Stimulated activated effector memory CD8-positive, alpha-beta T cell treated with anti-CD3 and anti-CD28 coated beads, Interleukin-12 subunit alpha, Interleukin-12 subunit beta, amount 100 ng/mL, for 72 hours (primary cell): ENCODE results near the gene MALSU1.
"Not testable (repeated sequence)": the region's sequence is repeated elsewhere in the genome, so short reads cannot be mapped to it uniquely, and the experiment has no call there.

Experiments used
- ATAC-seq: fragments of 150-1000 bp; cut with Tn5 transposase; 2 replicates; pipeline ENCODE4 v1.10.0; 2021
- DNase-seq, 2 donors: peaks; one replicate each; pipeline ENCODE4 v3.0.0; 2021 to 2022; ENCODE audit warnings: low spot score in 2 of 2
- H3K27ac Mint-ChIP-seq: one replicate; pipeline ENCODE4 v1.8.0; 2022; ENCODE audit warnings: mild to moderate bottlenecking, mixed read lengths
- H3K36me3 Mint-ChIP-seq: one replicate; pipeline ENCODE4 v1.8.0; 2022; ENCODE audit warnings: mild to moderate bottlenecking, mixed read lengths
- H3K4me1 Mint-ChIP-seq: one replicate; pipeline ENCODE4 v1.8.0; 2022; ENCODE audit warnings: mixed read lengths
- H3K4me3 Mint-ChIP-seq: one replicate; pipeline ENCODE4 v1.8.0; 2022; ENCODE audit warnings: mild to moderate bottlenecking, mixed read lengths
- H3K9me3 Mint-ChIP-seq: one replicate; pipeline ENCODE4 v1.8.0; 2022; ENCODE audit warnings: mixed read lengths

The MALSU1 gene

DNA sequence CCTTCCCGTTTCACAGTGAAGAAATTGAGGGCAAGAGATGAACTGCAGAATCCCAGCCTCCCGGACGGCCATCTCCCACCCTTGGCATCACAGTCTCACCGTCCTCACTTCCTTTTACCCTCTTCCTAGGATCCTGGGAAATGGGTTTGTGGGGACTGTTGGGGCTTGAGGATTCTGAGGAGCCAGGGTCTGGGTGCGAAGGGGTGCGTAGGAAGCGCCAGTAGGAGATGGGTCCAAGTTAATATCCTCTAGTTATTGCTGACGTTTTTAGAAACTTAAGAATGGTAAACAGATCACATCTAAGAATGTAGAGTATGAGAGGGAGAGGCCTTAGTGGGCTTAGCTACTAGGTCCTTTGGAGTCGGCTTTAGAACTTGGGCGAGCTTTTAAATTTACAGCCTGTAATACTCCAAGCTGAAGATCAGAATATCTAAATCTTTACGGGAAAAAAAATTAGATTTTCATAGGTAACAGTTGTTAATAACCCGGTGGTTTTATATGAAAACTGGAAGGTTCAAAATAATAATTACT is 696 bp downstream of the MALSU1 start:
- DNase-seq, result no peak
- ATAC-seq, result no peak
- peaks cover 50% of the 10 kb centered on the region for H3K4me1 Mint-ChIP-seq

DNA sequence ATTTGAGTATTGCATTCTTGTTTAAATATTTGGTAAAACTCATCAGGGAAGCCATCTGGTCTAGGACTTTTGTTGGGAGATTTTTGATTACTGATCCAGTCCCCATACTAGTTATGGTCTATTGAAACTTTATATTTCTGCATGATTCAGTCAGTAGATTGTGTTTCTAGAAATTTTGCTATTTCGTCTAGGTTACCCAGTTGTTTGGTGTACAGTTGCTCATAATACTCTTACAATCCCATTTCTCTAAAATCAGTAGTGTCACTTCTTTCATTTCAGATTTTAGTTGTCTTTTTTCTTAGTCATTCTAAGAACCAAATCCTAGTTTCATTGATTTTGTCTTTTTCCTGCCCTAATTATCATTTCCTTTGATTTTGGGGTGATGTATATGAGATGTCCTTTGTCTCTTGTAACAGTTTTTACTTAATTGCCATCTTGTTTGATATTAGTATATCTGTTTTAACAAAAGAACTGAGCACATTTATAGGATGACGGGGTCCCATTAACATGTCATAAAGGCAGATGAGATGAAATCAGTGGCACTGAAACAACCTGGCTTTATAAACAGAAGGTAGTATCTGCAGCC is 7.9 kb downstream of the MALSU1 start:
- ATAC-seq (peak; percentile 77), DNase-seq (no peak)
- Mint-ChIP-seq H3K27ac (peak overlapping the region; percentile 43), H3K4me3 (no peak overlapping the region), H3K4me1 (peaks cover 46% of the 10 kb centered on the region), H3K36me3 (peaks cover 90% of the 10 kb centered on the region), H3K9me3 (no peaks in the 10 kb centered on the region)

More for the DNA sequence above, 696 bp downstream of the MALSU1 start:
- Mint-ChIP-seq H3K36me3 (peaks cover 47% of the 10 kb centered on the region), H3K9me3 (peaks cover 4% of the 10 kb centered on the region), H3K4me3 (peak overlapping the region; percentile 84), H3K27ac (peak overlapping the region; percentile 95)

DNA sequence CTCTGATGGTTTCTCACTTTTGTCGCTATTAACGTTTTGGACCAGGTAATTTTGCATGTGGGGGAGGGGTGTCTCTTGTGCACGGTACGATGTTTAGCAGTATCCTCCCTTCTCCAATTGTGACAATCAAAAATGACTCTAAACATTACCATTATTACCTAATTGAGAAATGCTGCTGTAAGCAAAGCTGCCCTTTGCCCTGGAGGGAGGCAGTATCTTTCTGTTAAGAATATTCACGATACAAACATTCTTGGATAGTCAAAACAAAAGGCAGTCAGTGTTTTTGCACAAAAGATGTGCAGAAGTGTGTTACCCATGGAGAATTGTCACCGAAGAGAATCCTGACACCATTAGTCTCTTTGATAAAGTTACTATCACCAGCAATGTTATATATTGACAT is 9.6 kb downstream of the MALSU1 start:
- Mint-ChIP-seq H3K36me3 (peaks cover 73% of the 10 kb centered on the region), H3K4me3 (no peak overlapping the region), H3K27ac (no peak overlapping the region), H3K9me3 (no peaks in the 10 kb centered on the region), H3K4me1 (peaks cover 33% of the 10 kb centered on the region)
- no peak for DNase-seq
- no peak for ATAC-seq

DNA sequence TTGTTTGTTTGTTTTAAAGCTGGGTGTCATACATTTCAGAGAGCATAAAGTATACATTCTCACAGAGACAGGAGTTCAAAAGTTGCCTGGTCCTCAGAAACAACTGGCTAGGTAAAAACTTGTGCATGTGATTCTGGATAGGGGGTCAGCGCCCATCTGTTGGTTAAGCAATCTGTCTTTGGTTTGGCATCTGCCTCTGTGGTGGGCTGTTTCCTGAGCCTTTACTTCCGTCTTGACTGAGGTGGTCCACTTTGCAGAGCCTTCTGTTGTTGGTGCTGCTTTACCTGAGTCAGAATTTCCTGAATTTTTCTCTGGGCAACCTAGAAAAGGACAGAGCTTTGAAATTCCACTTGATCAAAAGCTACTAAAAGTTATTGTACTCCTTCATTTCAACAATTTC is 13.0 kb downstream of the MALSU1 start:
- not testable (repeated sequence) for DNase-seq
- H3K36me3 Mint-ChIP-seq, result peaks cover 44% of the 10 kb centered on the region

DNA sequence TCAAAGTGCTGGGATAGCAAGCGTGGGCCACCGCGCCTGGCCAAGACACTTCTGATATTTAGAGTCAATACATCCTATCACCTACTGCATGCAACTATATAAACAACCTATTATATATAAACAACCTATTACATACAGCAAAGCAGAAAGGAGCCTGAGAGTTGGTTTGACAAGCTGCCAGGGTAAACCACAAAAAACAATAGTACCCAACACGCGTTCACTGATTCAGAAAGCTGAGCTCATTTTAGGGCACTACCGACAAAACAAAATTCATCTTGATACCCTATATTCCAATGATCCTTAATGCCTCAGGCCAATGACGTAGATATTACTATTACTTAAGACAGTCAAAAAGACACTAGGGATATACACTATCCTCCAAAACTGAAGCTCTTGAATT is 16.2 kb downstream of the MALSU1 start:
- H3K4me3 Mint-ChIP-seq, result no peak overlapping the region
- H3K4me1 Mint-ChIP-seq, result no peaks in the 10 kb centered on the region
- no peaks in the 10 kb centered on the region for H3K9me3 Mint-ChIP-seq
- H3K36me3 Mint-ChIP-seq, result peaks cover 11% of the 10 kb centered on the region
- no peak for DNase-seq
- no peak for ATAC-seq
- H3K27ac Mint-ChIP-seq, result no peak overlapping the region

More for the DNA sequence above, 13.0 kb downstream of the MALSU1 start:
- H3K4me3 Mint-ChIP-seq, H3K9me3 Mint-ChIP-seq, ATAC-seq, H3K27ac Mint-ChIP-seq: not testable (repeated sequence)
- H3K4me1 Mint-ChIP-seq, result peaks cover 12% of the 10 kb centered on the region

DNA sequence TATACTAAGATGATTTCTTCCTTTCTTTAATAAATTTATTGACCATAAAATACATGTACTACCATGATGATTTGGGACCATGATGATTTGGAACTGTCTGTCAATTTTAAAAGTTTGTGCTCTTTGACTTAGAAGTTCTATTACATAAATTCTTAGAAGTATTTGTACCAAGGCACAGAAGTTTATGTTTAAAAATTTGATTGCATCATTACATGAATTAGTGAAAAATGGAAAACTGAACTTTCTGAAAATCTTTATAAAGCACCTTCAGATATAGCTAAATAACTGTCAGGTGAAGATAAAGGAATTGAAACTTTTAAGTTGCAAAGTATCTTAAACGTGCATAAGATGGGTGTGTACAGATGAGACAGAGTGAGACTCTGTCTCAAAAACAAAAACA is 32.0 kb downstream of the MALSU1 start:
- DNase-seq (no peak), ATAC-seq (no peak)
- H3K27ac Mint-ChIP-seq, result no peak overlapping the region
- H3K4me3 Mint-ChIP-seq, result no peak overlapping the region
- H3K9me3 Mint-ChIP-seq, result no peaks in the 10 kb centered on the region
- no peaks in the 10 kb centered on the region for H3K4me1 Mint-ChIP-seq
- H3K36me3 Mint-ChIP-seq, result no peaks in the 10 kb centered on the region

DNA sequence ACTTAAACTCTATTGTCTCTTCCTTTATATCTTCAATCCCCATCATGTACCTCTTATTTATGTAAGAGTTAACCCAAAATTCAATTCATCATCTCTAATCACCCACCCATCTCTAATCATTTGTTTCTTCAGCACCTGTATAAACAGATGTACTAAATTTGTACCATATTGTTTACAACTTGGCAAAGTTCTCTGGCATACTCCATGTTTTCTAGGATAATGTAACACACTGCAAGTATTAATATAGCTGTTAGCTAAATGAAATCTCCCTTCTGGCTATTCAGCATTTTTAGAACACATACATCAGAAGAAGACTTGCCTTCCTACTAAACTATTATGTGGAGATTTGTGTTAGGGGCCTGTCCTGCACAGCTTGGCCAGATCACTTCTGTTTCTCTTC is 33.1 kb downstream of the MALSU1 start:
- Mint-ChIP-seq H3K27ac (no peak overlapping the region), H3K36me3 (no peaks in the 10 kb centered on the region), H3K9me3 (no peaks in the 10 kb centered on the region), H3K4me3 (no peak overlapping the region), H3K4me1 (no peaks in the 10 kb centered on the region)
- DNase-seq (no peak), ATAC-seq (no peak)

DNA sequence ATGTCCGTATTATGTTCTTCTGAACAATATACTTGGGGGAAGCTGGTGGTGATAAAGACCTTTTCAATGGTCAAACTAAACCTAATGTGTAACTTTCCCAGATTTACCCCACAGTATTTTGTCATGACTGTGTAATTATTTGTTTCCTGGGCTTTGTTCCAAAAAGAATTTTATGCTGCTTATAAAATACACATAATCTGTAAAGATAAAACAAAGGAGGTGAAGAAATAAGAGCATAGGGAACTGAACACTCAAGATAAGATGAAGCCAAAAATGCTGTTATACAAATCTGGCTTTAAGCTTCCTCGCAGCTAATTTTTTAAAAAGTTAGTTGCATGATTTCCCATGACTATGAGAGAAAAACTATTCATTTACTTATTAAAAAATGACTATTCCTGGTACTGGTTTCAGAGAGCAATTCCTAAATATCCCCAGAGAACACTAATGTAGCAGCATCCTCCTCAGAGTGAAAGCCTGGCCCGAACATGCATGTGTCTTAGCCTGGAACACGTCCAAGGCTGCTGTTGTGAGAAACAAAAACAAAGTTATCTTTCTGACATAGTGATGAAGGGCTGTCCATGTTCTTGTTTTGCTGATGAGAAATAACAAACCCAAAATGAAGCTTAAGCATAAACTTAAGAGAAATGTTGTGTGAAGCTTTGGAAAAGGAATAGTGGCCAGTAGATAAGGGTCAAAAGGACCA is 33.9 kb downstream of the MALSU1 start:
- no peaks in the 10 kb centered on the region for H3K4me1 Mint-ChIP-seq
- H3K36me3 Mint-ChIP-seq, result no peaks in the 10 kb centered on the region
- H3K4me3 Mint-ChIP-seq, result no peak overlapping the region
- no peak for ATAC-seq
- no peak for DNase-seq
- H3K27ac Mint-ChIP-seq, result no peak overlapping the region
- H3K9me3 Mint-ChIP-seq, result no peaks in the 10 kb centered on the region

DNA sequence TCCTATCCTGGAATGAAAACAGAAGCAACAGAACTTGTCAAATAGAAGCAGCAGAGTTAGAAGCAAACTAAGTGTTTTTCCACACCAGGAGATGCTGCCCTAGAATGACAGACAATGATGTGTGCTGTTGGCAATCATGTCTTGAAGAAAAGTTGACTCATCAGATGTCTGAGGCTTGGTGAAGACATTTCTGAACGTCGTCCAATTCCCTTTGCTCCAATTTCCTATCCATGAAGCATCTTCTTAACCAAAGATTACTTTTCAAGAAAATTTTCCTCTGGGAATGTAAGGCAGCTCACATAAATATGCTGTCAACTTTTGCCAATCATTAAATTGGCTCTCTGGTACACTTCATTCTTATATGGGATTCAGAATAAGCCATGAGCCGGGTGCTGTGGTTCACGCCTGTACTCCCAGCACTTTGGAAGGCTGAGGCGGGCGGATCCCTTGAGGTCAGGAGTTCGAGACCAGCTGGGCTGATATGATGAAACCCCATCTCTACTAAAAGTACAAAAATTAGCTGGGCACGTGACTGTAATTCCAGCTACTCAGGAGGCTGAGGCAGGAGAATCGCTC is 34.6 kb downstream of the MALSU1 start:
- DNase-seq (no peak), ATAC-seq (no peak)
- no peaks in the 10 kb centered on the region for H3K9me3 Mint-ChIP-seq
- H3K4me3 Mint-ChIP-seq, result no peak overlapping the region
- H3K4me1 Mint-ChIP-seq, result no peaks in the 10 kb centered on the region
- H3K27ac Mint-ChIP-seq, result no peak overlapping the region
- no peaks in the 10 kb centered on the region for H3K36me3 Mint-ChIP-seq

DNA sequence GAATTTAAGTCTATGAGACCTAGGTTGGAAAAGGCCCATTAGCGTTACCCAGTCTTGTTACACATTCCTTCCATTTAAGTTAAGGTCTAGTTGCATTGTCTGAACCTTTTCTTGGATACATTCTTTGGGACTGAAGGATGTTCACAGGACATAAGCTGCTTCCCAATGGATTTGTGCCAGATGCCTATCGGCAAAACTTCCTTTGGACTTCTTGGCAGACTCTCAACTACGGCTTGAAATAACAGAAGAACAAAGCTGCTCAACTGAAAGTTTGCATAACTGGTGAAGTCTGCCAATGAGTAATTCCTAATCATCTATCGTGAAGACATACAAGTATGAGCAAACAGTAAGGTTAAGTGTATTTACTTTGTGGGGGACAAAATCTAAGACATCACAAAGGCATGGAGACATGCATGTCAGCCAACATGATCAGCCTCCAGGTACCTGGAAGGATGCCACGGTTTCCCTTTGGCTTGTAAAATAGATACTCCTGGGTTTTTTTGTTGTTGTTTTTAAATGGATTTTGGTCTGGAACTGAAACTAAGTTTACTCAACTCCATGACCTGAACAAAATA is 35.4 kb downstream of the MALSU1 start:
- H3K27ac Mint-ChIP-seq, result no peak overlapping the region
- no peaks in the 10 kb centered on the region for H3K4me1 Mint-ChIP-seq
- no peak overlapping the region for H3K4me3 Mint-ChIP-seq
- no peak for ATAC-seq
- no peaks in the 10 kb centered on the region for H3K9me3 Mint-ChIP-seq
- DNase-seq, result no peak
- no peaks in the 10 kb centered on the region for H3K36me3 Mint-ChIP-seq

DNA sequence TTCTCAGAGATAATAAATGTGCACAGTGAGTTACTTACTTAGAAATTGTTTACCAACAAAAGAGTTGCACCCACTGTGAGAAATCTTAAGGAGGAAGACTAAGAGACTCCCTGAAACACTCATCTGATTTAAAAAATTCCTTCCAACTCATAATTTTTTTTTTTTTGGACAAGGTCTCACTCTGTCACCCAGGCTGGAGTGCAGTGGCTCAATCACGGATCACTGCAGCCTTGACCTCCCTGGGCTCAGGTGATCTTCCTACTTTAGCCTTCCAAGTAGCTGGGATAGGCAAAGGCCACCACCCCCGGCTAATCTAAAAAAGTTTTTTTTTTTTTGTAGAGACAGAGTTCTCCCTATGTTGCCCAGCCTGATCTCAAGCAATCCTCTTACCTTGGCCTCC is 36.0 kb downstream of the MALSU1 start:
- ATAC-seq, result no peak
- no peak for DNase-seq
- Mint-ChIP-seq H3K4me3 (no peak overlapping the region), H3K4me1 (no peaks in the 10 kb centered on the region), H3K36me3 (no peaks in the 10 kb centered on the region), H3K9me3 (no peaks in the 10 kb centered on the region), H3K27ac (no peak overlapping the region)

DNA sequence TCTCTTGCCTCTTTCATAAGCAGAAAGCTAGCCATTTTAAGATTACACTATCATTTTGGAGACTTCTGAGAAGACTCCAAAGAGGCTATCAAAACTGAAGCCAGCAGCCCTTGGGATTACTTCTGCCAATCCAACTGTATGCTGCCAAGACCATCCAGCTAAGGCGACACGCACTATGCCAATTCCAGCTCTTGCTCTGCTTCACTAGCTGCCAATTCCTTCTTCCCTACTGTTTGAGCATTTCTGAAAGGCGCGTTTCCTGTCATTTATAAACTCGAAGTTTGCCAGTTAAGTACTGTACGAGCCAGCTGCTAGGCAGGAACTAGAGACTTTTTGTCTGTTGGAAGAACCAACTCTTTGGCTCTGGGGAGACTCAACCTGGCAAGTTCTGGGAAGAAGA is 36.5 kb downstream of the MALSU1 start:
- Mint-ChIP-seq H3K36me3 (no peaks in the 10 kb centered on the region), H3K27ac (no peak overlapping the region), H3K4me1 (no peaks in the 10 kb centered on the region), H3K9me3 (no peaks in the 10 kb centered on the region), H3K4me3 (no peak overlapping the region)
- DNase-seq, result no peak
- no peak for ATAC-seq

DNA sequence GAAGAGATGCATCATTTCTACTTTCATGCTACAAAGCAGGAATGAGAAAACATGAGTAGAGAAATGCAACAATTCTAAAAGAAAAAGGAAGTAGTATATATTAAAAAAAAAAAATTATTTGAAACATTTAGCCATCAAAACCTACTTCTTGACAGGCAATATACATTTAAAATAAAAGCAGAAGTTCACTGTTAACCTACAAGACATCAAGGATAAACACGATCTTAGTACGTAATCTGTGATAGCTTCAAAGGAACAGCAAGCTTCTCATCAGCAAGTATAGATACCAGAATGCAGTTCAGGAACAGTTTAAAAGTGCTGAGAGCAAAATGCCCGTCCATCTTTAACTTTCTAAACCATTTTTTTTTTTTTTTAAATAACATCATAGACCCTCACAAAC is 36.9 kb downstream of the MALSU1 start:
- no peak for ATAC-seq

DNA sequence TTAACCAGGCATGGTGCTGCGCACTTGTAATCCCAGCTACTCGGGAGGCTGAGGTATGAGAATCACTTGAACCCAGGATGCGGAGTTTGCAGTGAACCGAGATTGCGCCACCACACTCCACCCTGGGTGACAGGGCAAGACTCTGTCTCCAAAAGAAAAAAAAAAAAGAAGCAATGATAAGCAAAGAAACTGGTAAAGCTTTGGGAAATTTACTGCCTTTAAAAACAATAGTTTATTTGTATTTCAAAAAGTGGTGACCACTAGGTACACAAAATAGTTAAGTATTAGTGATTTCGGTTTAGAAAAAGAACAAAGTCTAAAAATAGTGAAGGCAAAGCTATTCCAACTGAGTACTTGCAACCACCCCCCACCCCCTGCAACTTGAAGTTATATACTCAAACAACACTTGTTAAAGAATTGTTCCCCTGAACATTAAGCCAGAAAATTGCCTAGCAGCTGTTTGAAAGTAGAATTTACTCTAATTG is 37.7 kb downstream of the MALSU1 start:
- no peak overlapping the region for H3K27ac Mint-ChIP-seq
- H3K36me3 Mint-ChIP-seq, result no peaks in the 10 kb centered on the region
- no peak for DNase-seq
- H3K4me1 Mint-ChIP-seq, result no peaks in the 10 kb centered on the region
- H3K4me3 Mint-ChIP-seq, result no peak overlapping the region
- ATAC-seq, result no peak
- no peaks in the 10 kb centered on the region for H3K9me3 Mint-ChIP-seq

More for the DNA sequence above, 36.9 kb downstream of the MALSU1 start:
- DNase-seq, result no peak
- Mint-ChIP-seq H3K4me3 (no peak overlapping the region), H3K9me3 (no peaks in the 10 kb centered on the region), H3K27ac (no peak overlapping the region), H3K4me1 (no peaks in the 10 kb centered on the region), H3K36me3 (no peaks in the 10 kb centered on the region)

DNA sequence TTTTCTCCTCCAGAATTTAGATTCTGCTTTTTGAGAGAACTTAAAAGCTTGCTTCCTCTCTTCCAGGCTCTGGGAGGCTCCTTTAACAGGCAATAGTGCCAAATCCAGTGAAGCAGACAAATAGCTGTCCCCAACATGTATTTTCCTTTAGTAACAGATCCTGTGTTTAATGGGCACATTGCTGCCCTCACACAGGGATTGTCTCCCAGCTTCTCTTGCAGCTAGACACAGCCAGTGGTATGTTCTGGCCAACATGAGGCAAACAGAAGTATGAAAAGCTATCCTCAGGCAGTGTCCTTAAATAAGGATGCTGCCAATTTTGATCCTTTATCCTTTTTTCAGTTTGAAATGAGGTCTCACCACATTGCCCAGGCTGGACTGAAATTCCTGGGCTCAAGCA is 38.2 kb downstream of the MALSU1 start:
- no peak overlapping the region for H3K27ac Mint-ChIP-seq
- ATAC-seq, result no peak
- H3K9me3 Mint-ChIP-seq, result no peaks in the 10 kb centered on the region
- H3K4me3 Mint-ChIP-seq, result no peak overlapping the region
- no peaks in the 10 kb centered on the region for H3K36me3 Mint-ChIP-seq
- no peak for DNase-seq
- no peaks in the 10 kb centered on the region for H3K4me1 Mint-ChIP-seq
